Upper lobe of left lung (tissue), 6 donors: ENCODE results near the gene JOSD1. TPM values are rescaled to one million over a fixed set of nuclear protein-coding genes. Genes with fewer than 3 reads are reported as not detected.

ENCODE experiments used
- ATAC-seq, 2 donors: fragments of 200-7000 bp; cut with Tn5 transposase; one replicate each; pipeline ENCODE4 v1.9.1; 2022; ENCODE audit warnings: mild to moderate bottlenecking in 2 of 2, moderate library complexity in 2 of 2; ENCODE audit not compliant: low FRiP score in 2 of 2
- DNase-seq, 2 donors: peaks; one replicate each; pipeline ENCODE4 v3.0.0-alpha.2; 2019 to 2020
- H3K27ac ChIP-seq, 4 donors: fragments of 200-600 bp; sonication (generic); one replicate each; pipeline ENCODE4 v1.5.1; 2016 to 2019
- H3K27me3 ChIP-seq, 4 donors: fragments of 200-600 bp; sonication (generic); one replicate each; pipeline ENCODE4 v1.5.1; 2017 to 2019
- H3K36me3 ChIP-seq, 4 donors: fragments of 200-600 bp; sonication (generic); one replicate each; pipeline ENCODE4 v1.5.1; 2016 to 2019
- H3K4me1 ChIP-seq, 4 donors: fragments of 200-600 bp; sonication (generic); one replicate each; pipeline ENCODE4 v1.5.1; 2018 to 2019
- H3K4me3 ChIP-seq, 4 donors: fragments of 200-600 bp; sonication (generic); one replicate each; pipeline ENCODE4 v1.5.1; 2017 to 2019; ENCODE audit warnings: mild to moderate bottlenecking in 2 of 4, moderate library complexity in 1 of 4
- H3K9me3 ChIP-seq, 4 donors: fragments of 200-600 bp; sonication (generic); one replicate each; pipeline ENCODE4 v1.5.1; 2018 to 2019
- CTCF ChIP-seq, 6 experiments: fragments of 450-650 bp in 4 of 6; fragments of 200-600 bp in 2 of 6; sonication (generic) in 2 of 6; IDR thresholded peaks; one replicate each; pipeline ENCODE4 v1.5.1; 2016 to 2019; ENCODE audit warnings: antibody characterized with exemption in 6 of 6
- EP300 ChIP-seq, 4 donors: sonication (generic); formaldehyde crosslinking; IDR thresholded peaks; one replicate each; pipeline ENCODE4 v1.5.1; 2017; ENCODE audit warnings: antibody characterized with exemption in 4 of 4, control low read depth in 2 of 4
- POLR2A ChIP-seq, 4 donors: fragments of 450-650 bp; IDR thresholded peaks; one replicate each; pipeline ENCODE4 v1.5.1; 2016 to 2017; ENCODE audit warnings: antibody characterized with exemption in 4 of 4, mild to moderate bottlenecking in 2 of 4
- POLR2AphosphoS5 ChIP-seq, 2 donors: sonication (generic); formaldehyde crosslinking; IDR thresholded peaks; one replicate each; pipeline ENCODE4 v1.5.1; 2017; ENCODE audit warnings: antibody characterized with exemption in 2 of 2
- WGBS, 2 donors: methylation state at CpG; one replicate each; pipeline ENCODE4 v1.1.5; 2017 to 2018; 5-methylcytosine and 5-hydroxymethylcytosine counted together
- total RNA-seq, 6 donors: library from RNA; depleted of rRNA in 4 of 6; stranded (reverse); fragments of >200 nt in 4 of 6; gene quantifications; one replicate each; pipeline versions ENCODE4 v1.1.0 to v1.2.1, GENCODE V29; 2016 to 2021
- donor health status: DM: no; HTN: no; CAD: no; lungs with moderate emphysema.
- donor health status: DM: no; HTN: yes; CAD: no; lungs with severe emphysema.

JOSD1 gene
- total RNA-seq, 6 donors from 2014 or later = 47.1 to 84.8 (median 67.3) TPM

- TF ChIP-seq EP300 (IDR thresholded peaks at IDR 0.05) (no peak), POLR2A (IDR thresholded peaks at IDR 0.05) (peak in 1 of 4 donors; percentile 28)
- H3K4me1 ChIP-seq = peaks cover 34 to 42% (median 39%) of the 10 kb centered on the region in 4 donors
- peak overlapping the region in 3 of 4 donors; percentile 17 to 43 (median 39) for H3K4me3 ChIP-seq
- H3K9me3 ChIP-seq = no peaks in the 10 kb centered on the region
- WGBS, 2 donors = 14 to 18% methylated on average over 10 of the region's 10 CpGs
- DNase-seq (no peak), ATAC-seq (no peak)
- H3K27me3 ChIP-seq = no peaks in the 10 kb centered on the region
- peaks cover 0 to 5% (median 0%) of the 10 kb centered on the region in 4 donors for H3K36me3 ChIP-seq
- peak overlapping the region; percentile 70 to 83 (median 80) for H3K27ac ChIP-seq
Measured at GRCh38 chr22:38704654-38705234, 4.0 kb upstream of the JOSD1 start.

- Histone ChIP-seq H3K36me3 (peaks cover 0 to 3% (median 0%) of the 10 kb centered on the region in 4 donors), H3K4me1 (peaks cover 52 to 59% (median 57%) of the 10 kb centered on the region in 4 donors), H3K4me3 (peak overlapping the region; percentile 51 to 65 (median 62)), H3K9me3 (no peaks in the 10 kb centered on the region), H3K27ac (peak overlapping the region; percentile 97 to 99 (median 98)), H3K27me3 (no peaks in the 10 kb centered on the region)
- WGBS, 2 donors = 0 to 1% methylated on average over 8 to 23 of the region's 57 CpGs
- TF ChIP-seq POLR2A (IDR thresholded peaks at IDR 0.05) (peak in 1 of 4 donors; percentile 74), CTCF (IDR thresholded peaks at IDR 0.05) (no peak)
- peak; percentile 68 to 96 for DNase-seq
- peak; percentile 2 to 81 for ATAC-seq
Measured at GRCh38 chr22:38700270-38700788, 414 bp downstream of the JOSD1 start.

GRCh38 chr22:38699784-38700183 is 959 bp downstream of the JOSD1 start:
- DNase-seq (no peak), ATAC-seq (no peak)
- Histone ChIP-seq H3K27ac (peak overlapping the region; percentile 97 to 99 (median 98)), H3K9me3 (no peaks in the 10 kb centered on the region), H3K27me3 (no peaks in the 10 kb centered on the region), H3K4me3 (peak overlapping the region; percentile 51 to 65 (median 62)), H3K36me3 (peaks cover 0 to 3% (median 0%) of the 10 kb centered on the region in 4 donors), H3K4me1 (peaks cover 53 to 60% (median 56%) of the 10 kb centered on the region in 4 donors)
- TF ChIP-seq POLR2AphosphoS5 (IDR thresholded peaks at IDR 0.05) = no peak
- TF ChIP-seq POLR2A (IDR thresholded peaks at IDR 0.05) = no peak
- no peak for TF ChIP-seq CTCF (IDR thresholded peaks at IDR 0.05)
- TF ChIP-seq EP300 (IDR thresholded peaks at IDR 0.05) = no peak
- 26 to 28% methylated on average over 6 of the region's 6 CpGs for WGBS, 2 donors

- H3K36me3 ChIP-seq = peaks cover 0 to 7% (median 1%) of the 10 kb centered on the region in 4 donors
- DNase-seq (no peak), ATAC-seq (no peak)
- no peak for TF ChIP-seq POLR2A (IDR thresholded peaks at IDR 0.05)
- TF ChIP-seq CTCF (IDR thresholded peaks at IDR 0.05) = no peak
- TF ChIP-seq EP300 (IDR thresholded peaks at IDR 0.05) = no peak
- no peak for TF ChIP-seq POLR2AphosphoS5 (IDR thresholded peaks at IDR 0.05)
- no peaks in the 10 kb centered on the region for H3K9me3 ChIP-seq
- WGBS, 2 donors = 47 to 55% methylated on average over 5 of the region's 5 CpGs
- H3K27me3 ChIP-seq = no peaks in the 10 kb centered on the region
- H3K27ac ChIP-seq = peak overlapping the region; percentile 97 to 99 (median 98)
- peak overlapping the region; percentile 51 to 65 (median 62) for H3K4me3 ChIP-seq
- peaks cover 54 to 61% (median 56%) of the 10 kb centered on the region in 4 donors for H3K4me1 ChIP-seq
Measured at GRCh38 chr22:38699143-38699542, 1.6 kb downstream of the JOSD1 start.

- no peaks in the 10 kb centered on the region for H3K27me3 ChIP-seq
- TF ChIP-seq POLR2A (IDR thresholded peaks at IDR 0.05) = no peak
- TF ChIP-seq POLR2AphosphoS5 (IDR thresholded peaks at IDR 0.05) = no peak
- no peak for TF ChIP-seq EP300 (IDR thresholded peaks at IDR 0.05)
- no peak for TF ChIP-seq CTCF (IDR thresholded peaks at IDR 0.05)
- peaks cover 0 to 12% (median 1%) of the 10 kb centered on the region in 4 donors for H3K36me3 ChIP-seq
- no peaks in the 10 kb centered on the region for H3K9me3 ChIP-seq
- ATAC-seq (no peak), DNase-seq (no peak)
- H3K27ac ChIP-seq = peak overlapping the region; percentile 97 to 99 (median 98)
- H3K4me1 ChIP-seq = peaks cover 55 to 67% (median 59%) of the 10 kb centered on the region in 4 donors
- peak overlapping the region; percentile 51 to 65 (median 62) for H3K4me3 ChIP-seq
- WGBS, 2 donors = 76 to 82% methylated on average over 13 of the region's 13 CpGs
Measured at GRCh38 chr22:38698407-38699094, 2.2 kb downstream of the JOSD1 start.
